A549 (cell line): ENCODE data around the gene FIS1.

Source experiments
- BHLHE40 ChIP-seq: IDR thresholded peaks from 2 replicates; pipeline ENCODE4 v1.6.1; 2012; ENCODE audit warnings: low read depth, low read length, inconsistent platforms
- EHMT2 ChIP-seq: fragments of 200-600 bp; sonication (generic); IDR thresholded peaks from 2 replicates; pipeline ENCODE4 v1.6.1; 2016; ENCODE audit warnings: antibody characterized with exemption, low read depth, mild to moderate bottlenecking, moderate library complexity
- EP300 ChIP-seq, 2 experiments: fragments of >200 bp; sonication (Bioruptor Twin); formaldehyde crosslinking; IDR thresholded peaks; 2 replicates in 1 of 2; 3 replicates in 1 of 2; pipeline ENCODE4 v1.6.1; 2016 to 2017
- FOSL2 ChIP-seq, 2 experiments: fragments of 450-650 bp in 1 of 2; fragments of >200 bp in 1 of 2; sonication (Bioruptor Twin) in 1 of 2; formaldehyde crosslinking; IDR thresholded peaks; 2 replicates each; pipeline versions ENCODE4 v1.5.0 to v1.6.1; 2016 to 2020; ENCODE audit warnings: mild to moderate bottlenecking in 1 of 2, moderate library complexity in 1 of 2
- HDAC2 ChIP-seq: fragments of 200-600 bp; sonication (generic); IDR thresholded peaks from 2 replicates; pipeline ENCODE4 v1.6.1; 2016
- HOXA7 ChIP-seq: fragments of 250-450 bp; sonication (Bioruptor Pico); IDR thresholded peaks from 2 replicates; pipeline ENCODE4 v1.5.0; 2020; ENCODE audit warnings: mild to moderate bottlenecking, moderate library complexity
- POLR2A ChIP-seq: IDR thresholded peaks from 2 replicates; pipeline ENCODE4 v1.6.1; 2012; ENCODE audit warnings: mild to moderate bottlenecking, low read length
- RAD21 ChIP-seq, 2 experiments: fragments of >200 bp in 1 of 2; sonication (Bioruptor Twin) in 1 of 2; formaldehyde crosslinking in 1 of 2; IDR thresholded peaks in 1 of 2; conservative IDR thresholded peaks in 1 of 2; 2 replicates in 1 of 2; 3 replicates in 1 of 2; pipeline ENCODE4 v1.6.1; 2012 to 2018; ENCODE audit warnings: inconsistent platforms in 1 of 2
- REST ChIP-seq: fragments of 200-600 bp; sonication (generic); IDR thresholded peaks from 2 replicates; pipeline ENCODE4 v1.6.1; 2016; ENCODE audit warnings: antibody characterized with exemption, mild to moderate bottlenecking, moderate library complexity
- RNF2 ChIP-seq: fragments of 200-600 bp; sonication (generic); IDR thresholded peaks from 2 replicates; pipeline ENCODE4 v1.6.1; 2016; ENCODE audit warnings: low read depth, mild to moderate bottlenecking, antibody characterized with exemption, moderate library complexity, borderline replicate concordance
- ZFP36 ChIP-seq: fragments of 450-650 bp; IDR thresholded peaks from 2 replicates; pipeline ENCODE4 v1.6.1; 2014; ENCODE audit warnings: borderline replicate concordance; ENCODE audit not compliant: partially characterized antibody
- ZNF302 ChIP-seq: fragments of 250-450 bp; sonication (Bioruptor Pico); IDR thresholded peaks from 2 replicates; pipeline ENCODE4 v1.9.0; 2021; ENCODE audit warnings: inconsistent platforms, mild to moderate bottlenecking, moderate library complexity
- TF ChIP-seq, protein P1 (sequence below): fragments of >200 bp; sonication (Bioruptor Twin); formaldehyde crosslinking; IDR thresholded peaks from 3 replicates; pipeline ENCODE4 v1.5.1; 2016
- TF ChIP-seq, protein P2 (sequence below): fragments of 250-450 bp; sonication (Bioruptor Pico); IDR thresholded peaks from 2 replicates; pipeline ENCODE4 v1.5.0; 2021; ENCODE audit warnings: mild to moderate bottlenecking, moderate library complexity, borderline replicate concordance

DNA sequence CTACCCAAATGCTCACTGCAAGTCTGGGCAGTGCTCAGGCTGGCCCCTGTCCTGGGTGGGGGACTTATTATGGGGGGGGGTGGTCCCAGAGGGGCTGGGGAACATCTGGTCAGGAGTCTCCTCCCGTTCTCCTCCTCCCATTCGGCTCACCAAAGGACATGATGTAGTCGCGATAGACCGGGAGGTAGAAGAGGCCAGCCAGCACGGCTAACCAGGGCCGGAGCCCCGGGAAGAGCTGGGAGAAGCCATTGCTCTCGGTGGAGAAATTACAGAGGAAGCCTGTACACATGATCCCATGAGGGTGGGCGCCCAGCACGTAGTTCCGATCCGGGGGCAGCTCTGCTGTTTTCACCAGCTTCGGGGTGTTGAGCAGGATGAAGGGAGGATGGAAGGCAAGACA, 46.4 kb downstream of the FIS1 start:
- no peak for TF ChIP-seq POLR2A
- TF ChIP-seq, protein P1, sequence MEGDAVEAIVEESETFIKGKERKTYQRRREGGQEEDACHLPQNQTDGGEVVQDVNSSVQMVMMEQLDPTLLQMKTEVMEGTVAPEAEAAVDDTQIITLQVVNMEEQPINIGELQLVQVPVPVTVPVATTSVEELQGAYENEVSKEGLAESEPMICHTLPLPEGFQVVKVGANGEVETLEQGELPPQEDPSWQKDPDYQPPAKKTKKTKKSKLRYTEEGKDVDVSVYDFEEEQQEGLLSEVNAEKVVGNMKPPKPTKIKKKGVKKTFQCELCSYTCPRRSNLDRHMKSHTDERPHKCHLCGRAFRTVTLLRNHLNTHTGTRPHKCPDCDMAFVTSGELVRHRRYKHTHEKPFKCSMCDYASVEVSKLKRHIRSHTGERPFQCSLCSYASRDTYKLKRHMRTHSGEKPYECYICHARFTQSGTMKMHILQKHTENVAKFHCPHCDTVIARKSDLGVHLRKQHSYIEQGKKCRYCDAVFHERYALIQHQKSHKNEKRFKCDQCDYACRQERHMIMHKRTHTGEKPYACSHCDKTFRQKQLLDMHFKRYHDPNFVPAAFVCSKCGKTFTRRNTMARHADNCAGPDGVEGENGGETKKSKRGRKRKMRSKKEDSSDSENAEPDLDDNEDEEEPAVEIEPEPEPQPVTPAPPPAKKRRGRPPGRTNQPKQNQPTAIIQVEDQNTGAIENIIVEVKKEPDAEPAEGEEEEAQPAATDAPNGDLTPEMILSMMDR = no peak
- no peak for TF ChIP-seq EP300 (IDR thresholded peaks at IDR 0.05)
- no peak for TF ChIP-seq ZFP36
- TF ChIP-seq HDAC2 = no peak
- no peak for TF ChIP-seq HOXA7
- no peak for TF ChIP-seq FOSL2 (IDR thresholded peaks at IDR 0.05)
- no peak for TF ChIP-seq FOSL2 (CRISPR knock-in tag; IDR thresholded peaks at IDR 0.05)
- TF ChIP-seq REST = no peak
- TF ChIP-seq BHLHE40 = no peak
- no peak for TF ChIP-seq ZNF302 (CRISPR knock-in tag)
- TF ChIP-seq RAD21 (conservative IDR thresholded peaks at IDR 0.05 in 1 of 2, IDR thresholded peaks at IDR 0.05 in 1 of 2) = no peak
- TF ChIP-seq, protein P2, sequence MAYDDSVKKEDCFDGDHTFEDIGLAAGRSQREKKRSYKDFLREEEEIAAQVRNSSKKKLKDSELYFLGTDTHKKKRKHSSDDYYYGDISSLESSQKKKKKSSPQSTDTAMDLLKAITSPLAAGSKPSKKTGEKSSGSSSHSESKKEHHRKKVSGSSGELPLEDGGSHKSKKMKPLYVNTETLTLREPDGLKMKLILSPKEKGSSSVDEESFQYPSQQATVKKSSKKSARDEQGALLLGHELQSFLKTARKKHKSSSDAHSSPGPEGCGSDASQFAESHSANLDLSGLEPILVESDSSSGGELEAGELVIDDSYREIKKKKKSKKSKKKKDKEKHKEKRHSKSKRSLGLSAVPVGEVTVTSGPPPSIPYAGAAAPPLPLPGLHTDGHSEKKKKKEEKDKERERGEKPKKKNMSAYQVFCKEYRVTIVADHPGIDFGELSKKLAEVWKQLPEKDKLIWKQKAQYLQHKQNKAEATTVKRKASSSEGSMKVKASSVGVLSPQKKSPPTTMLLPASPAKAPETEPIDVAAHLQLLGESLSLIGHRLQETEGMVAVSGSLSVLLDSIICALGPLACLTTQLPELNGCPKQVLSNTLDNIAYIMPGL (CRISPR knock-in tag) = no peak
- TF ChIP-seq EHMT2 = no peak
- no peak for TF ChIP-seq RNF2
